Measurements from ENCODE around the gene UGT1A8.
"Not testable (repeated sequence)": the region's sequence is repeated elsewhere in the genome, so short reads cannot be mapped to it uniquely, and the experiment has no call there.

UGT1A8 gene

GRCh38 chr2:233643128-233643527 lies 25.7 kb downstream of the UGT1A8 start:
- no peaks in the 10 kb centered on the region for H3K27me3 ChIP-seq (ENCODE audit: control insufficient read depth in 3 of 3, insufficient read depth in 3 of 3, low read depth in 1 of 3, low read length in 3 of 3)
- no peaks in the 10 kb centered on the region for H3K4me1 ChIP-seq (ENCODE audit: control insufficient read depth in 2 of 2, insufficient read depth in 1 of 2, low read depth in 1 of 2, low read length in 2 of 2)
- no peak overlapping the region for H4K91ac ChIP-seq (ENCODE audit: low read depth, low read length, poor library complexity)
- no peak overlapping the region for H3K14ac ChIP-seq (ENCODE audit: low read length)
- no peaks in the 10 kb centered on the region for H3K36me3 ChIP-seq (replicated peaks in 1 of 2; ENCODE audit: control insufficient read depth in 2 of 2, insufficient read depth in 2 of 2, low read length in 2 of 2)
- no peak overlapping the region for H2AFZ ChIP-seq (ENCODE audit: low read length)
- H3K18ac ChIP-seq (ENCODE audit: low read length), result no peak overlapping the region
- no peak overlapping the region for H3K23ac ChIP-seq (ENCODE audit: low read depth, low read length, poor library complexity)
- DNase-seq (ENCODE audit: low spot score), result no peak
- H3K4me2 ChIP-seq (ENCODE audit: insufficient read depth, low read length, poor library complexity, severe bottlenecking), result no peak overlapping the region
- no peaks in the 10 kb centered on the region for H3K79me1 ChIP-seq (ENCODE audit: low read depth, low read length)
- peaks cover 3 to 8% of the 10 kb centered on the region in 2 donors for H3K9me3 ChIP-seq (replicated peaks in 1 of 2; ENCODE audit: control insufficient read depth in 2 of 2, insufficient read depth in 1 of 2, low read depth in 1 of 2, low read length in 2 of 2)
- no peak overlapping the region for H3K9ac ChIP-seq (ENCODE audit: low read depth, low read length, poor library complexity)
- H3K4ac ChIP-seq (ENCODE audit: low read length), result no peak overlapping the region
- H2AK5ac ChIP-seq (ENCODE audit: low read depth, low read length), result no peak overlapping the region
- no peak overlapping the region for H2BK15ac ChIP-seq (ENCODE audit: low read length)
- H3K4me3 ChIP-seq (ENCODE audit: low read length in 2 of 2), result no peak overlapping the region
- no peak overlapping the region for H2BK12ac ChIP-seq (ENCODE audit: low read length)
- H2BK120ac ChIP-seq (ENCODE audit: low read depth, low read length), result no peak overlapping the region
- no peak overlapping the region for H3K27ac ChIP-seq (replicated peaks; ENCODE audit: low read length)
- H2BK5ac ChIP-seq (ENCODE audit: low read length), result no peak overlapping the region
- WGBS, 2 donors (ENCODE audit: extremely low coverage in 2 of 2, insufficient read length in 2 of 2, insufficient replicate concordance in 1 of 2), result no CpG with 5 or more reads among the region's 1 CpG
- H4K8ac ChIP-seq (ENCODE audit: low read depth, low read length), result no peak overlapping the region

GRCh38 chr2:233646033-233646432 lies 28.6 kb downstream of the UGT1A8 start:
- not testable (repeated sequence) for H4K91ac ChIP-seq (ENCODE audit: low read depth, low read length, poor library complexity); DNase-seq (ENCODE audit: low spot score); H3K79me1 ChIP-seq (ENCODE audit: low read depth, low read length); H2AK5ac ChIP-seq (ENCODE audit: low read depth, low read length); H2AFZ ChIP-seq (ENCODE audit: low read length); H3K36me3 ChIP-seq (replicated peaks in 1 of 2; ENCODE audit: control insufficient read depth in 2 of 2, insufficient read depth in 2 of 2, low read length in 2 of 2); H4K8ac ChIP-seq (ENCODE audit: low read depth, low read length); H2BK15ac ChIP-seq (ENCODE audit: low read length); H3K4me3 ChIP-seq (ENCODE audit: low read length in 2 of 2); H3K18ac ChIP-seq (ENCODE audit: low read length); H2BK5ac ChIP-seq (ENCODE audit: low read length); H3K4me2 ChIP-seq (ENCODE audit: insufficient read depth, low read length, poor library complexity, severe bottlenecking); H3K27me3 ChIP-seq (ENCODE audit: control insufficient read depth in 3 of 3, insufficient read depth in 3 of 3, low read depth in 1 of 3, low read length in 3 of 3); H3K9ac ChIP-seq (ENCODE audit: low read depth, low read length, poor library complexity); H2BK120ac ChIP-seq (ENCODE audit: low read depth, low read length); H3K27ac ChIP-seq (replicated peaks; ENCODE audit: low read length); H3K9me3 ChIP-seq (replicated peaks in 1 of 2; ENCODE audit: control insufficient read depth in 2 of 2, insufficient read depth in 1 of 2, low read depth in 1 of 2, low read length in 2 of 2); H2BK12ac ChIP-seq (ENCODE audit: low read length); H3K23ac ChIP-seq (ENCODE audit: low read depth, low read length, poor library complexity); H3K4ac ChIP-seq (ENCODE audit: low read length); H3K4me1 ChIP-seq (ENCODE audit: control insufficient read depth in 2 of 2, insufficient read depth in 1 of 2, low read depth in 1 of 2, low read length in 2 of 2); H3K14ac ChIP-seq (ENCODE audit: low read length)
- no CpG with 5 or more reads among the region's 3 CpGs for WGBS, 2 donors (ENCODE audit: extremely low coverage in 2 of 2, insufficient read length in 2 of 2, insufficient replicate concordance in 1 of 2)

GRCh38 chr2:233650981-233651380 lies 33.5 kb downstream of the UGT1A8 start:
- H3K79me1 ChIP-seq (ENCODE audit: low read depth, low read length), result no peaks in the 10 kb centered on the region
- H3K27me3 ChIP-seq (ENCODE audit: control insufficient read depth in 3 of 3, insufficient read depth in 3 of 3, low read depth in 1 of 3, low read length in 3 of 3), result peaks cover 0 to 4% (median 0%) of the 10 kb centered on the region in 3 experiments
- H3K18ac ChIP-seq (ENCODE audit: low read length), result no peak overlapping the region
- no peak overlapping the region for H3K9ac ChIP-seq (ENCODE audit: low read depth, low read length, poor library complexity)
- H2AK5ac ChIP-seq (ENCODE audit: low read depth, low read length), result no peak overlapping the region
- H3K14ac ChIP-seq (ENCODE audit: low read length), result no peak overlapping the region
- H3K4ac ChIP-seq (ENCODE audit: low read length), result no peak overlapping the region
- H3K9me3 ChIP-seq (replicated peaks in 1 of 2; ENCODE audit: control insufficient read depth in 2 of 2, insufficient read depth in 1 of 2, low read depth in 1 of 2, low read length in 2 of 2), result peaks cover 0 to under 1% of the 10 kb centered on the region in 2 donors
- H2BK12ac ChIP-seq (ENCODE audit: low read length), result no peak overlapping the region
- WGBS, 2 donors (ENCODE audit: extremely low coverage in 2 of 2, insufficient read length in 2 of 2, insufficient replicate concordance in 1 of 2), result no CpG with 5 or more reads among the region's 4 CpGs
- H2AFZ ChIP-seq (ENCODE audit: low read length), result no peak overlapping the region
- H4K8ac ChIP-seq (ENCODE audit: low read depth, low read length), result no peak overlapping the region
- H4K91ac ChIP-seq (ENCODE audit: low read depth, low read length, poor library complexity), result no peak overlapping the region
- no peak overlapping the region for H2BK5ac ChIP-seq (ENCODE audit: low read length)
- no peak overlapping the region for H3K27ac ChIP-seq (replicated peaks; ENCODE audit: low read length)
- H3K4me3 ChIP-seq (ENCODE audit: low read length in 2 of 2), result no peak overlapping the region
- no peak overlapping the region for H3K4me2 ChIP-seq (ENCODE audit: insufficient read depth, low read length, poor library complexity, severe bottlenecking)
- no peak overlapping the region for H2BK120ac ChIP-seq (ENCODE audit: low read depth, low read length)
- no peaks in the 10 kb centered on the region for H3K36me3 ChIP-seq (replicated peaks in 1 of 2; ENCODE audit: control insufficient read depth in 2 of 2, insufficient read depth in 2 of 2, low read length in 2 of 2)
- DNase-seq (ENCODE audit: low spot score), result no peak
- H3K23ac ChIP-seq (ENCODE audit: low read depth, low read length, poor library complexity), result no peak overlapping the region
- H3K4me1 ChIP-seq (ENCODE audit: control insufficient read depth in 2 of 2, insufficient read depth in 1 of 2, low read depth in 1 of 2, low read length in 2 of 2), result no peaks in the 10 kb centered on the region
- no peak overlapping the region for H2BK15ac ChIP-seq (ENCODE audit: low read length)

DNA sequence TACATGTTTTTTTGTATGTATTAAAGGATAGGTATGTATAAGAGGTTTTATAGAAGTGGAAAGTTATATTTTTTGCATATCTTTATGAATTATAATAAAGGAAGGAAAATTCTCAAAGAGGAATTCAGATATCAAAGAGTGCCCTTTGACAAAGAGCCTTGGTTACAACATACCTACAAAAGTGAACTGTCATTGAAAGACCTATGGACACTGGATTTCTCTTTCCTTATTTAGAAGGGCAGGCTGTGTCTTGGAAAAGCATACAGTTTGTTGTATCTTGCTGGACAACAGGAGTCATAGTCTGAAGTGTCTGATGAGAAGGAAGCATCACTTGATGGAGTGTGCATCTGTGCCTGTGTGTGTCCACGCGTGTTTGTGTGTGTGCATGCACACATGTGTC lies 34.0 kb downstream of the UGT1A8 start:
- Histone ChIP-seq H3K36me3 (replicated peaks in 1 of 2; ENCODE audit: control insufficient read depth in 2 of 2, insufficient read depth in 2 of 2, low read length in 2 of 2) (no peaks in the 10 kb centered on the region), H4K8ac (ENCODE audit: low read depth, low read length) (no peak overlapping the region), H3K18ac (ENCODE audit: low read length) (no peak overlapping the region), H3K4me2 (ENCODE audit: insufficient read depth, low read length, poor library complexity, severe bottlenecking) (no peak overlapping the region), H4K91ac (ENCODE audit: low read depth, low read length, poor library complexity) (no peak overlapping the region), H3K9me3 (replicated peaks in 1 of 2; ENCODE audit: control insufficient read depth in 2 of 2, insufficient read depth in 1 of 2, low read depth in 1 of 2, low read length in 2 of 2) (no peaks in the 10 kb centered on the region), H3K9ac (ENCODE audit: low read depth, low read length, poor library complexity) (no peak overlapping the region), H3K23ac (ENCODE audit: low read depth, low read length, poor library complexity) (no peak overlapping the region), H2BK12ac (ENCODE audit: low read length) (no peak overlapping the region), H2BK5ac (ENCODE audit: low read length) (no peak overlapping the region), H3K4me1 (ENCODE audit: control insufficient read depth in 2 of 2, insufficient read depth in 1 of 2, low read depth in 1 of 2, low read length in 2 of 2) (no peaks in the 10 kb centered on the region), H2AK5ac (ENCODE audit: low read depth, low read length) (no peak overlapping the region), H3K27ac (replicated peaks; ENCODE audit: low read length) (no peak overlapping the region), H2AFZ (ENCODE audit: low read length) (no peak overlapping the region), H2BK120ac (ENCODE audit: low read depth, low read length) (no peak overlapping the region), H3K79me1 (ENCODE audit: low read depth, low read length) (no peaks in the 10 kb centered on the region), H3K27me3 (ENCODE audit: control insufficient read depth in 3 of 3, insufficient read depth in 3 of 3, low read depth in 1 of 3, low read length in 3 of 3) (peaks cover 0 to 4% (median 0%) of the 10 kb centered on the region in 3 experiments), H3K4me3 (ENCODE audit: low read length in 2 of 2) (no peak overlapping the region), H2BK15ac (ENCODE audit: low read length) (no peak overlapping the region), H3K4ac (ENCODE audit: low read length) (no peak overlapping the region), H3K14ac (ENCODE audit: low read length) (no peak overlapping the region)
- DNase-seq (ENCODE audit: low spot score), result no peak
- WGBS, 2 donors (ENCODE audit: extremely low coverage in 2 of 2, insufficient read length in 2 of 2, insufficient replicate concordance in 1 of 2), result no CpG with 5 or more reads among the region's 2 CpGs

All from neuronal stem cell (in vitro differentiated cells).